DOHH2 (cell line): ENCODE results near the gene NDUFB11.

Experiments used
- EZH2phosphoT487 ChIP-seq: fragments of 200-600 bp; sonication (generic); IDR thresholded peaks from 2 replicates; pipeline ENCODE4 v1.6.1; 2017; ENCODE audit warnings: borderline replicate concordance, mild to moderate bottlenecking, antibody characterized with exemption, low read length, moderate library complexity, mixed read lengths
- TF ChIP-seq, protein P1 (sequence below): fragments of 200-600 bp; sonication (generic); IDR thresholded peaks from one replicate; pipeline ENCODE4 v1.5.1; 2014; ENCODE audit warnings: antibody characterized with exemption, mild to moderate bottlenecking, low read depth, low read length; ENCODE audit not compliant: poor library complexity, severe bottlenecking

DNA sequence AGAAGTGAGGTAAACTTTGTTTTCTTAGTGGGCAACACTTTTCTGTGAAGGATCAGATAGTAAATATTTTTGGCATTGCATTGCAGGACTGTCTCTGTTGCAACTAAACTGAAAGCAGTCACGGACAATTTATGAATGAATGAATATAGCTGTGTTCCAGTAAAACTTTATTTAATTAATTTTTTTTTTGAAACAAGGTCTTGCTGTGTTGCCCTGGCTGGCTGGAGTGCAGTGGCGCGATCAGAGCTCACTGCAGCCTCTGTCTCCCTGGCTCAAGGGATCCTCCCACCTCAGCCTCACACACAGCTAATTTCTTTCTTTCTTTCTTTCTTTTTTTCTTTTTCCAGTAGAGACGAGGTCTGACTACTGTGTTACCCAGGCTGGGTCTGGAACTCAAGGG, 16.3 kb upstream of the NDUFB11 start:
- TF ChIP-seq, protein P1, sequence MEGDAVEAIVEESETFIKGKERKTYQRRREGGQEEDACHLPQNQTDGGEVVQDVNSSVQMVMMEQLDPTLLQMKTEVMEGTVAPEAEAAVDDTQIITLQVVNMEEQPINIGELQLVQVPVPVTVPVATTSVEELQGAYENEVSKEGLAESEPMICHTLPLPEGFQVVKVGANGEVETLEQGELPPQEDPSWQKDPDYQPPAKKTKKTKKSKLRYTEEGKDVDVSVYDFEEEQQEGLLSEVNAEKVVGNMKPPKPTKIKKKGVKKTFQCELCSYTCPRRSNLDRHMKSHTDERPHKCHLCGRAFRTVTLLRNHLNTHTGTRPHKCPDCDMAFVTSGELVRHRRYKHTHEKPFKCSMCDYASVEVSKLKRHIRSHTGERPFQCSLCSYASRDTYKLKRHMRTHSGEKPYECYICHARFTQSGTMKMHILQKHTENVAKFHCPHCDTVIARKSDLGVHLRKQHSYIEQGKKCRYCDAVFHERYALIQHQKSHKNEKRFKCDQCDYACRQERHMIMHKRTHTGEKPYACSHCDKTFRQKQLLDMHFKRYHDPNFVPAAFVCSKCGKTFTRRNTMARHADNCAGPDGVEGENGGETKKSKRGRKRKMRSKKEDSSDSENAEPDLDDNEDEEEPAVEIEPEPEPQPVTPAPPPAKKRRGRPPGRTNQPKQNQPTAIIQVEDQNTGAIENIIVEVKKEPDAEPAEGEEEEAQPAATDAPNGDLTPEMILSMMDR: no peak
- TF ChIP-seq EZH2phosphoT487: no peak
